Renal cortex interstitium (tissue), 3 donors: Measurements from ENCODE around the gene PELI3. TPM values are rescaled to one million over a fixed set of nuclear protein-coding genes. Genes with fewer than 3 reads are reported as not detected.

Experiments
- polyA plus RNA-seq, 3 donors: library from polyadenylated mRNA; unstranded; fragments of 120-200 nt; gene quantifications; one replicate each; pipeline ENCODE4 v1.2.1, GENCODE V29; 2013; ENCODE audit not compliant: insufficient read length in 3 of 3

Gene PELI3
- polyA plus RNA-seq, 3 donors: 4.1 to 6.3 (median 5.9) TPM

Other genes with a start within 250 kb of the PELI3 start
- gene KLC2, start 209.2 kb upstream of the PELI3 start, polyA plus RNA-seq: 10 to 100 TPM; 18.5 to 29.5 (median 27.7) TPM
- 100 to 1,000 TPM; 106 to 142 (median 126) TPM for gene RAB1B, start 198.3 kb upstream of the PELI3 start, polyA plus RNA-seq
- 1 to 10 TPM; 1.9 to 3.8 (median 3.7) TPM for gene CNIH2, start 188.7 kb upstream of the PELI3 start, polyA plus RNA-seq
- gene YIF1A, start 177.8 kb upstream of the PELI3 start, polyA plus RNA-seq: 10 to 100 TPM; 43.3 to 61.5 (median 57.3) TPM
- gene TMEM151A, start 175.0 kb upstream of the PELI3 start, polyA plus RNA-seq: under 1 TPM in 2 of 3 donors, not detected in 1; 0.07 to 0.09 TPM
- 10 to 100 TPM; 56.2 to 88.4 (median 60.0) TPM for gene CD248, start 149.9 kb upstream of the PELI3 start, polyA plus RNA-seq
- gene RIN1, start 130.5 kb upstream of the PELI3 start, polyA plus RNA-seq: 1 to 10 TPM; 1.9 to 3.6 (median 2.8) TPM
- gene BRMS1, start 121.8 kb upstream of the PELI3 start, polyA plus RNA-seq: 10 to 100 TPM; 27.0 to 35.4 (median 32.8) TPM
- 10 to 100 TPM; 47.9 to 56.7 (median 51.3) TPM for gene B4GAT1, start 119.3 kb upstream of the PELI3 start, polyA plus RNA-seq
- 10 to 100 TPM; 18.0 to 24.8 (median 22.0) TPM for gene SLC29A2, start 95.1 kb upstream of the PELI3 start, polyA plus RNA-seq
- gene NPAS4, start 45.9 kb upstream of the PELI3 start, polyA plus RNA-seq: under 1 TPM; 0.09 to 0.50 (median 0.30) TPM
- 10 to 100 TPM; 68.5 to 82.4 (median 73.3) TPM for gene MRPL11, start 28.1 kb upstream of the PELI3 start, polyA plus RNA-seq
- 10 to 100 TPM; 20.0 to 26.1 (median 23.6) TPM for gene DPP3, start 13.5 kb downstream of the PELI3 start, polyA plus RNA-seq
- 10 to 100 TPM; 71.3 to 92.4 (median 71.7) TPM for gene BBS1, start 43.7 kb downstream of the PELI3 start, polyA plus RNA-seq
- gene ZDHHC24, start 79.1 kb downstream of the PELI3 start, polyA plus RNA-seq: 10 to 100 TPM in 1 of 3 donors, 1 to 10 TPM in 2; 6.3 to 10.6 (median 9.2) TPM
- gene ACTN3, start 80.0 kb downstream of the PELI3 start, polyA plus RNA-seq: under 1 TPM; 0.38 to 0.56 (median 0.49) TPM
- gene CTSF, start 101.7 kb downstream of the PELI3 start, polyA plus RNA-seq: 100 to 1,000 TPM in 1 of 3 donors, 10 to 100 TPM in 2; 94.9 to 103 (median 98.6) TPM
- under 1 TPM; 0.23 to 0.35 (median 0.26) TPM for gene CCDC87, start 126.2 kb downstream of the PELI3 start, polyA plus RNA-seq
- gene CCS, start 126.3 kb downstream of the PELI3 start, polyA plus RNA-seq: 10 to 100 TPM; 37.4 to 75.3 (median 59.8) TPM
- gene RBM14, start 149.7 kb downstream of the PELI3 start, polyA plus RNA-seq: 100 to 1,000 TPM in 1 of 3 donors, 10 to 100 TPM in 2; 73.3 to 104 (median 79.2) TPM
- 100 to 1,000 TPM; 227 to 261 (median 261) TPM for gene RBM4, start 171.8 kb downstream of the PELI3 start, polyA plus RNA-seq
- 10 to 100 TPM; 68.3 to 74.4 (median 68.9) TPM for gene RBM4B, start 211.0 kb downstream of the PELI3 start, polyA plus RNA-seq